ENCODE results near the gene SLC25A44.

The SLC25A44 gene

GRCh38 chr1:156155756-156156510 lies 38.0 kb upstream of the SLC25A44 start:
- no peak overlapping the region for H3K4me3 ChIP-seq (replicated peaks in 1 of 2; ENCODE audit: low read depth in 2 of 2, low read length in 2 of 2)
- TF ChIP-seq CTCF (IDR thresholded peaks at IDR 0.05; ENCODE audit: low read depth, low read length) = no peak
- DNase-seq (ENCODE audit: low read depth in 2 of 2) = no peak

- TF ChIP-seq CTCF (IDR thresholded peaks at IDR 0.05; ENCODE audit: low read depth, low read length) = no peak
- H3K4me3 ChIP-seq (replicated peaks in 1 of 2; ENCODE audit: low read depth in 2 of 2, low read length in 2 of 2) = no peak overlapping the region
- no peak for DNase-seq (ENCODE audit: low read depth in 2 of 2)
Observed at GRCh38 chr1:156157506-156157905, 36.4 kb upstream of the SLC25A44 start.

GRCh38 chr1:156157966-156158365 lies 35.9 kb upstream of the SLC25A44 start:
- DNase-seq (ENCODE audit: low read depth in 2 of 2) = no peak
- no peak for TF ChIP-seq CTCF (IDR thresholded peaks at IDR 0.05; ENCODE audit: low read depth, low read length)
- H3K4me3 ChIP-seq (replicated peaks in 1 of 2; ENCODE audit: low read depth in 2 of 2, low read length in 2 of 2) = no peak overlapping the region

- no peak for DNase-seq (ENCODE audit: low read depth in 2 of 2)
- no peak for TF ChIP-seq CTCF (IDR thresholded peaks at IDR 0.05; ENCODE audit: low read depth, low read length)
- no peak overlapping the region for H3K4me3 ChIP-seq (replicated peaks in 1 of 2; ENCODE audit: low read depth in 2 of 2, low read length in 2 of 2)
Observed at GRCh38 chr1:156160000-156160742, 33.7 kb upstream of the SLC25A44 start.

GRCh38 chr1:156160743-156161171 lies 33.1 kb upstream of the SLC25A44 start:
- TF ChIP-seq CTCF (IDR thresholded peaks at IDR 0.05; ENCODE audit: low read depth, low read length) = no peak
- peak overlapping the region in 1 of 2 donors; percentile 33 for H3K4me3 ChIP-seq (replicated peaks in 1 of 2; ENCODE audit: low read depth in 2 of 2, low read length in 2 of 2)
- DNase-seq (ENCODE audit: low read depth in 2 of 2) = peak; percentile 53 to 79

GRCh38 chr1:156162430-156163037 lies 31.4 kb upstream of the SLC25A44 start:
- peak in 1 of 2 donors; percentile 77 for DNase-seq (ENCODE audit: low read depth in 2 of 2)
- no peak for TF ChIP-seq CTCF (IDR thresholded peaks at IDR 0.05; ENCODE audit: low read depth, low read length)
- no peak overlapping the region for H3K4me3 ChIP-seq (replicated peaks in 1 of 2; ENCODE audit: low read depth in 2 of 2, low read length in 2 of 2)

Data from cardiac fibroblast (primary cell).